Measurements from ENCODE around the gene TTLL8. TPM values are rescaled to one million over a fixed set of nuclear protein-coding genes. Genes with fewer than 3 reads are reported as not detected.

TTLL8 gene
- total RNA-seq, 1 experiment from 2014 or later, result not detected

GRCh38 chr22:50035976-50036724, 21.9 kb downstream of the TTLL8 start:
- no TSS peak for BruUV-seq (replicated peaks)
- Histone ChIP-seq H3K4me3 (ENCODE audit: low read depth in 2 of 2, low read length in 2 of 2) (no peak overlapping the region), H3K27me3 (ENCODE audit: control insufficient read depth, insufficient read depth, low read length) (no peaks in the 10 kb centered on the region), H3K4me1 (ENCODE audit: control insufficient read depth, insufficient read depth, low read length) (no peaks in the 10 kb centered on the region), H3K36me3 (ENCODE audit: control insufficient read depth, insufficient read depth, low read length) (no peaks in the 10 kb centered on the region), H3K27ac (ENCODE audit: low read length) (no peak overlapping the region), H3K9me3 (ENCODE audit: control insufficient read depth, insufficient read depth, low read depth, low read length) (no peaks in the 10 kb centered on the region)
- ATAC-seq (no peak), DNase-seq (ENCODE audit: low read depth, low spot score) (no peak)
- intact Hi-C loops (cut with micrococcal nuclease; ENCODE audit: unreplicated experiment) (no loop called here), in situ Hi-C loops (cut with HindIII; ENCODE audit: low pct_unique_long_range_greater_than_20kb, low sequenced_read_pairs) (no loop called here)
- TF ChIP-seq SIN3A (IDR thresholded peaks at IDR 0.05; ENCODE audit: borderline replicate concordance, insufficient read depth, low read depth, low read length), result no peak
- no peak for TF ChIP-seq TCF7L2 (IDR thresholded peaks at IDR 0.05; ENCODE audit: low read depth, low read length)
- TF ChIP-seq REST (IDR thresholded peaks at IDR 0.05; ENCODE audit: insufficient read depth in 1 of 2, low read depth in 2 of 2, low read length in 1 of 2), result no peak
- no peak for TF ChIP-seq POLR2AphosphoS5 (IDR thresholded peaks at IDR 0.05; ENCODE audit: low read depth, low read length)
- TF ChIP-seq CTCF (IDR thresholded peaks at IDR 0.05), result no peak
- ChIA-PET CTCF (no interaction called here), POLR2A (no interaction called here)

GRCh38 chr22:50035131-50035881, 22.8 kb downstream of the TTLL8 start:
- no peak for TF ChIP-seq POLR2AphosphoS5 (IDR thresholded peaks at IDR 0.05; ENCODE audit: low read depth, low read length)
- TF ChIP-seq SIN3A (IDR thresholded peaks at IDR 0.05; ENCODE audit: borderline replicate concordance, insufficient read depth, low read depth, low read length), result no peak
- no peak for TF ChIP-seq REST (IDR thresholded peaks at IDR 0.05; ENCODE audit: insufficient read depth in 1 of 2, low read depth in 2 of 2, low read length in 1 of 2)
- no peak for TF ChIP-seq TCF7L2 (IDR thresholded peaks at IDR 0.05; ENCODE audit: low read depth, low read length)
- TF ChIP-seq CTCF (IDR thresholded peaks at IDR 0.05), result no peak
- intact Hi-C loops (cut with micrococcal nuclease; ENCODE audit: unreplicated experiment) (no loop called here), in situ Hi-C loops (cut with HindIII; ENCODE audit: low pct_unique_long_range_greater_than_20kb, low sequenced_read_pairs) (no loop called here)
- Histone ChIP-seq H3K36me3 (ENCODE audit: control insufficient read depth, insufficient read depth, low read length) (no peaks in the 10 kb centered on the region), H3K9me3 (ENCODE audit: control insufficient read depth, insufficient read depth, low read depth, low read length) (no peaks in the 10 kb centered on the region), H3K27ac (ENCODE audit: low read length) (no peak overlapping the region), H3K27me3 (ENCODE audit: control insufficient read depth, insufficient read depth, low read length) (no peaks in the 10 kb centered on the region), H3K4me3 (ENCODE audit: low read depth in 2 of 2, low read length in 2 of 2) (no peak overlapping the region), H3K4me1 (ENCODE audit: control insufficient read depth, insufficient read depth, low read length) (no peaks in the 10 kb centered on the region)
- no TSS peak for BruUV-seq (replicated peaks)
- ChIA-PET POLR2A (no interaction called here), CTCF (no interaction called here)
- ATAC-seq (no peak), DNase-seq (ENCODE audit: low read depth, low spot score) (no peak)

Data from Panc1 (cell line).